Neural progenitor cell (in vitro differentiated cells): ENCODE measurements around the gene TARS1.

ENCODE experiments used
- EZH2 ChIP-seq: fragments of 200-600 bp; sonication (generic); IDR thresholded peaks from 2 replicates; pipeline ENCODE4 v1.6.1; 2017; ENCODE audit warnings: antibody characterized with exemption, mild to moderate bottlenecking, moderate library complexity
- EZH2phosphoT487 ChIP-seq: fragments of 200-600 bp; sonication (generic); IDR thresholded peaks from 2 replicates; pipeline ENCODE4 v1.6.1; 2017; ENCODE audit warnings: antibody characterized with exemption
- TF ChIP-seq, protein P1 (sequence below): fragments of 200-600 bp; sonication (generic); IDR thresholded peaks from 2 replicates; pipeline ENCODE4 v1.5.1; 2017; ENCODE audit warnings: antibody characterized with exemption, mild to moderate bottlenecking

DNA sequence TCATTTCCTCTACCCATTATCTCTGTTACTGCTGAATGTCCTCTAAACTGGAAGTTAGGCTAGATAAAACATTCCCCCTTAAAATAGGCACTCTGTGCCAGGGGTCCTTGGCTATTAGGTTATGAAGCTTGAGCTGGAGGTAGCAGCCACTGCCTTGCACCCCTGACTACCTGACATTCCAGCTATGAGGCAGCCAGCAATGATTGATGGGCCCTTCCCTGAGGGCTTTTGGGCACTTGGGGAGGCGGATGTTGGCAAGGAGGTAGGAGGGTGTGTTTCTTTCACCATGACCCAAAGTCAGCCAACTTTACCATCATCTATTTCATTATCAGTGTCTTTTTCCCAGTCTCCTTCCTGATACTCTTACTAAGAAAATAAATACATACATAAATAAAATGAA, 17.1 kb downstream of the TARS1 start:
- TF ChIP-seq EZH2 (no peak), EZH2phosphoT487 (no peak)
- TF ChIP-seq, protein P1, sequence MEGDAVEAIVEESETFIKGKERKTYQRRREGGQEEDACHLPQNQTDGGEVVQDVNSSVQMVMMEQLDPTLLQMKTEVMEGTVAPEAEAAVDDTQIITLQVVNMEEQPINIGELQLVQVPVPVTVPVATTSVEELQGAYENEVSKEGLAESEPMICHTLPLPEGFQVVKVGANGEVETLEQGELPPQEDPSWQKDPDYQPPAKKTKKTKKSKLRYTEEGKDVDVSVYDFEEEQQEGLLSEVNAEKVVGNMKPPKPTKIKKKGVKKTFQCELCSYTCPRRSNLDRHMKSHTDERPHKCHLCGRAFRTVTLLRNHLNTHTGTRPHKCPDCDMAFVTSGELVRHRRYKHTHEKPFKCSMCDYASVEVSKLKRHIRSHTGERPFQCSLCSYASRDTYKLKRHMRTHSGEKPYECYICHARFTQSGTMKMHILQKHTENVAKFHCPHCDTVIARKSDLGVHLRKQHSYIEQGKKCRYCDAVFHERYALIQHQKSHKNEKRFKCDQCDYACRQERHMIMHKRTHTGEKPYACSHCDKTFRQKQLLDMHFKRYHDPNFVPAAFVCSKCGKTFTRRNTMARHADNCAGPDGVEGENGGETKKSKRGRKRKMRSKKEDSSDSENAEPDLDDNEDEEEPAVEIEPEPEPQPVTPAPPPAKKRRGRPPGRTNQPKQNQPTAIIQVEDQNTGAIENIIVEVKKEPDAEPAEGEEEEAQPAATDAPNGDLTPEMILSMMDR: no peak
